HepG2 (cell line): Measurements from ENCODE around the gene GREM1. TPM values are rescaled to one million over a fixed set of nuclear protein-coding genes. Genes with fewer than 3 reads are reported as not detected.

Experiments used
- ATAC-seq: fragments of 200-7000 bp; cut with Tn5 transposase; 3 replicates; pipeline ENCODE4 v1.9.1; 2020; ENCODE audit warnings: mild to moderate bottlenecking, moderate library complexity
- BruUV-seq: library from RNA; stranded (reverse); fragments of 400-500 nt; replicated peaks from 2 replicates; lab custom pipeline; 2021; lab: Mats Ljungman, UMichigan
- CTCF ChIA-PET: fragments of 300-600 bp; formaldehyde crosslinking; extraction: SDS; loops from one replicate; lab custom pipeline; 2021; ENCODE audit warnings: low total read pairs, inconsistent platforms, low intra/inter-chr PET ratio; lab: Yijun Ruan, JAX
- POLR2A ChIA-PET: fragments of 350-600 bp; sonication (Branson Sonifier 250); formaldehyde crosslinking; loops from one replicate; lab custom pipeline; 2020; ENCODE audit warnings: antibody characterized with exemption, inconsistent platforms; lab: Yijun Ruan, JAX
- DNase-seq: peaks from one replicate; pipeline ENCODE4 v3.0.0-alpha.2; 2015; ENCODE audit warnings: low spot score
- FAIRE-seq: peaks from 3 replicates; lab custom pipeline; 2011; peaks lifted over from hg19 to GRCh38; lab: Jason Lieb, UNC
- H2AFZ ChIP-seq: one replicate; pipeline ENCODE4 v1.6.1; 2011; ENCODE audit warnings: low read length, inconsistent platforms
- H3K27ac ChIP-seq: fragments of 300-600 bp; 3 replicates; pipeline ENCODE4 v1.8.0; 2011; ENCODE audit warnings: mixed run types, mild to moderate bottlenecking, mixed read lengths, low read length, inconsistent platforms; ENCODE audit not compliant: insufficient read depth; ENCODE audit errors: extremely low read length
- H3K27me3 ChIP-seq, 2 experiments: fragments of 200-600 bp in 1 of 2; 2 replicates in 1 of 2; 3 replicates in 1 of 2; pipeline versions ENCODE4 v1.6.0 to v1.8.0; 2011; ENCODE audit warnings: low read length in 2 of 2, mild to moderate bottlenecking in 2 of 2, moderate library complexity in 2 of 2, inconsistent platforms in 1 of 2; ENCODE audit not compliant: insufficient read depth in 2 of 2, control insufficient read depth in 1 of 2
- H3K36me3 ChIP-seq, 2 experiments: fragments of 200-600 bp in 1 of 2; replicated peaks in 1 of 2; 2 replicates in 1 of 2; 3 replicates in 1 of 2; pipeline versions ENCODE4 v1.5.1 to v1.8.0; 2011; ENCODE audit warnings: low read length in 2 of 2, inconsistent platforms in 1 of 2; ENCODE audit not compliant: insufficient read depth in 2 of 2, control insufficient read depth in 1 of 2
- H3K4me1 ChIP-seq: 2 replicates; pipeline ENCODE4 v1.5.1; 2012; ENCODE audit warnings: low read length, inconsistent platforms; ENCODE audit not compliant: insufficient read depth
- H3K4me2 ChIP-seq: 2 replicates; pipeline ENCODE4 v1.6.0; 2011; ENCODE audit warnings: low read depth, low read length, inconsistent platforms
- H3K4me3 ChIP-seq, 3 experiments: fragments of 200-600 bp in 1 of 3; sonication (generic), shearing (Covaris generic) in 1 of 3; replicated peaks in 1 of 3; 2 replicates each; pipeline ENCODE4 v1.5.1; 2011 to 2016; ENCODE audit warnings: low read length in 3 of 3, inconsistent platforms in 2 of 3, low read depth in 2 of 3, mild to moderate bottlenecking in 2 of 3, control low read depth in 1 of 3, mixed read lengths in 1 of 3; ENCODE audit not compliant: insufficient read depth in 1 of 3
- H3K79me2 ChIP-seq: one replicate; pipeline ENCODE4 v1.6.1; 2011; ENCODE audit warnings: low read length, inconsistent platforms; ENCODE audit not compliant: insufficient read depth
- H3K9ac ChIP-seq: 2 replicates; pipeline ENCODE4 v1.6.0; 2011; ENCODE audit warnings: mild to moderate bottlenecking, low read depth, low read length, inconsistent platforms; ENCODE audit not compliant: insufficient read depth
- H3K9me3 ChIP-seq: 2 replicates; pipeline ENCODE4 v1.5.1; 2012; ENCODE audit warnings: mild to moderate bottlenecking, low read length
- H4K20me1 ChIP-seq: 2 replicates; pipeline ENCODE4 v1.6.0; 2011; ENCODE audit warnings: inconsistent platforms, mild to moderate bottlenecking, low read length, moderate library complexity; ENCODE audit not compliant: insufficient read depth
- ATF7 ChIP-seq, 2 experiments: fragments of 450-650 bp in 1 of 2; sonication (generic) in 1 of 2; formaldehyde crosslinking in 1 of 2; IDR thresholded peaks; 2 replicates each; pipeline versions ENCODE4 v1.4.0 to v1.6.1; 2016 to 2020; ENCODE audit warnings: antibody characterized with exemption in 1 of 2, mild to moderate bottlenecking in 1 of 2, missing genetic modification reagents in 1 of 2
- ESRRA ChIP-seq: sonication (generic); formaldehyde crosslinking; IDR thresholded peaks from 2 replicates; pipeline ENCODE4 v1.5.1; 2020; ENCODE audit warnings: mild to moderate bottlenecking, low read depth, missing genetic modification reagents
- GATAD2A ChIP-seq: IDR thresholded peaks from 2 replicates; pipeline ENCODE4 v1.6.1; 2016
- HHEX ChIP-seq: IDR thresholded peaks from 2 replicates; pipeline ENCODE4 v1.6.1; 2016; ENCODE audit warnings: control low read depth
- JUND ChIP-seq: sonication (generic); formaldehyde crosslinking; IDR thresholded peaks from 2 replicates; pipeline ENCODE4 v1.8.0; 2022; ENCODE audit warnings: mild to moderate bottlenecking, missing genetic modification reagents
- NFYB ChIP-seq: sonication (generic); formaldehyde crosslinking; IDR thresholded peaks from 2 replicates; pipeline ENCODE4 v1.4.0; 2020; ENCODE audit warnings: missing genetic modification reagents
- TEAD3 ChIP-seq: optimal IDR thresholded peaks from 2 replicates; pipeline ENCODE3; 2016; ENCODE audit warnings: borderline replicate concordance
- TOE1 ChIP-seq: sonication (generic); formaldehyde crosslinking; IDR thresholded peaks from 2 replicates; pipeline ENCODE4 v1.4.0; 2020; ENCODE audit warnings: mild to moderate bottlenecking, missing genetic modification reagents
- ZNF224 ChIP-seq: sonication (generic); formaldehyde crosslinking; IDR thresholded peaks from 2 replicates; pipeline ENCODE4 v1.5.0; 2020; ENCODE audit warnings: mild to moderate bottlenecking, missing genetic modification reagents
- ZNF329 ChIP-seq: sonication (generic); formaldehyde crosslinking; IDR thresholded peaks from 2 replicates; pipeline ENCODE4 v1.9.0; 2021; ENCODE audit warnings: low read depth, mild to moderate bottlenecking, missing genetic modification reagents
- WGBS: methylation state at CpG from one replicate; pipeline ENCODE4 v1.1.6; 2017; ENCODE audit warnings: low lambda C conversion rate; 5-methylcytosine and 5-hydroxymethylcytosine counted together
- in situ Hi-C: cut with HindIII; loops from 2 replicates; pipeline ENCODE4 v1.10.0; 2017; ENCODE audit warnings: low pct_unique_long_range_greater_than_20kb; ENCODE audit not compliant: extremely low pct_ligation_motif_present
- intact Hi-C: fragments of 100-400 bp; cut with micrococcal nuclease; formaldehyde crosslinking; loops from one replicate; pipeline ENCODE4 v1.10.0; 2022; ENCODE audit not compliant: unreplicated experiment
- polyA plus RNA-seq, 8 experiments: library from polyadenylated mRNA; depleted of rRNA in 3 of 8; stranded (reverse) in 7 of 8; unstranded in 1 of 8; fragments of >200 nt; fragmentation: Illumina TruSeq in 4 of 8; extraction: Trizol in 4 of 8; gene quantifications; 2 replicates each; pipeline versions ENCODE4 v1.2.1 to v1.2.3, GENCODE V29; 2011 to 2016; ENCODE audit warnings: low read depth in 4 of 8, missing spikeins in 1 of 8, mixed read lengths in 1 of 8; ENCODE audit not compliant: insufficient read depth in 1 of 8
- total RNA-seq, 5 experiments: library from RNA; depleted of rRNA; stranded (reverse); fragments of >200 nt; fragmentation: Illumina TruSeq; extraction: Trizol; gene quantifications; 2 replicates each; pipeline ENCODE4 v1.2.3, GENCODE V29; 2016; ENCODE audit warnings: low read depth in 1 of 5
- TF ChIP-seq, protein P1 (sequence below): sonication (generic); formaldehyde crosslinking; IDR thresholded peaks from 2 replicates; pipeline ENCODE4 v1.5.1; 2020; ENCODE audit warnings: missing genetic modification reagents, mild to moderate bottlenecking, borderline replicate concordance
- TF ChIP-seq, protein P2 (sequence below): IDR thresholded peaks from 2 replicates; pipeline ENCODE4 v1.6.1; 2016; ENCODE audit warnings: missing biosample characterization, missing genetic modification reagents, low read depth
- TF ChIP-seq, protein P3 (sequence below): IDR thresholded peaks from 2 replicates; pipeline ENCODE4 v1.6.1; 2016

GREM1 gene
- total and polyA plus RNA-seq, 2 of the 13 experiments (the other 11 are each of a cell fraction or from before 2014, with no cell fraction given): 0.02 to 0.08 TPM

DNA sequence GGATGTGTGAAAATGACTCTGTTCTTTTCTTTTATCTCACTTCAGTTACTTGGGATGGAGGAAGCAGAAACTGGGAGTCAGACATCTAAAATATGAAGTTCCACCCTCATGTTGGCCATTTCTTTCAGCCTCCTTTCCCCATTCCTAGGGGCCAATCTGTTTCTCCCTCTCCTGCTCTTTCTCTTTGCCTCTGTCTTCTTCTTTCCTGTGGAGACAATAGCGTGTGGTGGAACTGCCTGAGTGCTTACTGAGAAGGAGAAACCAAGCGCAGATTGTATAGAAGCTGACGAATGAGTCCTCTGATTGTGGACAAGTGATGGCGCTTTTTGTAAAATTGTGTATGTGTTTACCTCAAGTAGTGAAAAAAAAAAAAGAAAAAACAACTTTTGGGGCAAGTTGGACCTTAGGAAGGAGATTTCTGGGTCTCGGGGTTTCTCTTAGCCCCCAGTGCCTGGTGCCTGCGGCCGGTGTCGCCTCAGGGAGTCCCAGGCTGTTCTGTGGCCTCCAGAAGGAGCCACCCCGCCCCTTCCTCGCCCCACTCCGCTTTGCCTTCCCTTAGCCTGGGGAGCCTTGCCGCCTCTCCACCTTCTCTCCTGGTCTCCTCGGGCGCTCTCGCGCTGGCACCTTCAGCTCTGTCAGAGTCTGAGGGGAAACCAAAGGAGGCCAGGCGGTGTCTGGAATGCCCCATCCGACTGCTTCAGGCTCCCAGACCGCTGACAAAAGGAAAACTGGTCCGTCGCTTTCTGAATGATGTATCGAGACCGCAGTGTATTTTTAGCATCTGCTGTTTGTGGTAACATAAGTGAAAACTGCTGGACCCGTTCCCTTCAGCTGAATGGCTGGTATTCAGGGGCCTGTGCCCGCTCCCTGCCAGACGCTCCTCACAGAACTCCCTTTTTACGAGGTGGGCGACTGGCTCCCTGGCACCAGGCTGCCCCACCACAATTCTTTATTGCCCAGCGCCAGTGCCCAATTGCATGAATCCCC, 46.2 kb upstream of the GREM1 start:
- Histone ChIP-seq H3K9ac (no peak overlapping the region), H3K36me3 (no peaks in the 10 kb centered on the region), H4K20me1 (no peaks in the 10 kb centered on the region), H3K4me1 (peaks cover 32% of the 10 kb centered on the region), H2AFZ (no peak overlapping the region), H3K9me3 (no peaks in the 10 kb centered on the region), H3K27me3 (no peaks in the 10 kb centered on the region), H3K79me2 (no peaks in the 10 kb centered on the region), H3K4me2 (no peak overlapping the region), H3K4me3 (no peak overlapping the region), H3K27ac (no peak overlapping the region)
- FAIRE-seq (no peak), ATAC-seq (no peak), DNase-seq (no peak)
- CTCF ChIA-PET: no interaction called here
- in situ Hi-C loops: loop anchor here (5.0 kb wide), 2 partner anchors 46 to 166 kb away; partner anchors contain the start of gene GREM1
- intact Hi-C loops: no loop called here
- POLR2A ChIA-PET: no interaction called here
- BruUV-seq: no TSS peak
- TF ChIP-seq ESRRA (CRISPR knock-in tag) (no peak), TOE1 (CRISPR knock-in tag) (no peak), GATAD2A (CRISPR knock-in tag) (no peak), HHEX (CRISPR knock-in tag) (no peak), TEAD3 (no peak), ZNF224 (CRISPR knock-in tag) (no peak), ATF7 (IDR thresholded peaks at IDR 0.05) (no peak), ATF7 (CRISPR knock-in tag; IDR thresholded peaks at IDR 0.05) (no peak), JUND (CRISPR knock-in tag) (no peak), ZNF329 (CRISPR knock-in tag) (no peak), NFYB (CRISPR knock-in tag) (no peak)
- TF ChIP-seq, protein P1, sequence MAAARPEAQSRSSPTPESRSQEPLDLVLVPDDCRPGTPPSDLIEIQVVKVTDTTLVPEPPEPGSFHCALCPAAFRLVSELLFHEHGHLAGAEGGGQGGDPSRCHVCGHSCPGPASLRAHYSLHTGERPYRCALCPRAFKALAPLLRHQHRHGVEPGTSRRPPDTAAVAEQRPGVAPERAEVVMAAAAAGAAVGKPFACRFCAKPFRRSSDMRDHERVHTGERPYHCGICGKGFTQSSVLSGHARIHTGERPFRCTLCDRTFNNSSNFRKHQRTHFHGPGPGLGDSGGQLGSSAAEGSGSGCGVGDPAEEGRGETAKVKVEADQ (CRISPR knock-in tag): no peak
- TF ChIP-seq, protein P2, sequence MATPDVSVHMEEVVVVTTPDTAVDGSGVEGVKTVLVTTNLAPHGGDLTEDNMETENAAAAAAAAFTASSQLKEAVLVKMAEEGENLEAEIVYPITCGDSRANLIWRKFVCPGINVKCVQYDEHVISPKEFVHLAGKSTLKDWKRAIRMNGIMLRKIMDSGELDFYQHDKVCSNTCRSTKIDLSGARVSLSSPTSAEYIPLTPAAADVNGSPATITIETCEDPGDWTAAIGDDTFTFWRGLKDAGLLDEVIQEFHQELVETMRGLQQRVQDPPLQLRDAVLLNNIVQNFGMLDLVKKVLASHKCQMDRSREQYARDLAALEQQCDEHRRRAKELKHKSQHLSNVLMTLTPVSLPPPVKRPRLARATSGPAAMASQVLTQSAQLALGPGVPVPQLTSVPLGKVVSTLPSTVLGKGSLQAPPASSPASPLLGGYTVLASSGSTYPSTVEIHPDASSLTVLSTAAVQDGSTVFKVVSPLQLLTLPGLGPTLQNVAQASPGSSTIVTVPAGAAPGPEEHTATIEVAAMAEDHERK (CRISPR knock-in tag): no peak
- TF ChIP-seq, protein P3, sequence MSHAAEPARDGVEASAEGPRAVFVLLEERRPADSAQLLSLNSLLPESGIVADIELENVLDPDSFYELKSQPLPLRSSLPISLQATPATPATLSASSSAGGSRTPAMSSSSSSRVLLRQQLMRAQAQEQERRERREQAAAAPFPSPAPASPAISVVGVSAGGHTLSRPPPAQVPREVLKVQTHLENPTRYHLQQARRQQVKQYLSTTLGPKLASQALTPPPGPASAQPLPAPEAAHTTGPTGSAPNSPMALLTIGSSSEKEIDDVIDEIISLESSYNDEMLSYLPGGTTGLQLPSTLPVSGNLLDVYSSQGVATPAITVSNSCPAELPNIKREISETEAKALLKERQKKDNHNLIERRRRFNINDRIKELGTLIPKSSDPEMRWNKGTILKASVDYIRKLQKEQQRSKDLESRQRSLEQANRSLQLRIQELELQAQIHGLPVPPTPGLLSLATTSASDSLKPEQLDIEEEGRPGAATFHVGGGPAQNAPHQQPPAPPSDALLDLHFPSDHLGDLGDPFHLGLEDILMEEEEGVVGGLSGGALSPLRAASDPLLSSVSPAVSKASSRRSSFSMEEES: no peak
- WGBS: 93% methylated on average over 28 of the region's 29 CpGs
